GM12872 (cell line): Measurements from ENCODE around the gene SLC25A26.

Source experiments
- CTCF ChIP-seq: IDR thresholded peaks from 3 replicates; pipeline ENCODE4 v1.5.1; 2011; ENCODE audit warnings: low read depth, mild to moderate bottlenecking, low read length, moderate library complexity; ENCODE audit not compliant: insufficient read depth

The SLC25A26 gene

DNA sequence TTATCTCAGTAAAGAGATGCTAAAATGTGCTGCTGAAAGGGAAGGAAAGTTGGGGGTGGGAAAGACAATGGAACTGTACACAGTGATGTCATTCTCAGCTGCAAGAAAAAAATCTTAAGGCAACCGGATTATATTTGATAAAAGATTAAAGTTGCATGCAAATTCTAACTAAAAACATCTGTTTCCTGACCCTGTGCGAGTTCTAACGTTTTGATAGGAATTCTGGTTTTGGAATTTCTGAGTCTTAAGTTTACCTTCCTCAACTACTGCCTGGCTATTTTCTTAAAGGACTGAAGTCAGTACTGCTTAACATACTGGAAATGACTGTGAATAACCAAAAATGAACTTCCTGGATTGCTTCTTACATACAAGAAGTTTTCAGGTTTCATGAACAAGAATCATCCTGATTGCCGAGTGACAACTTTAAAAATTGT lies 115.5 kb downstream of the SLC25A26 start:
- TF ChIP-seq CTCF, result no peak

- TF ChIP-seq CTCF, result no peak
These were observed 118.1 kb downstream of the SLC25A26 start for GRCh38 chr3:66338927-66339326.

- TF ChIP-seq CTCF, result no peak
These were observed 122.0 kb downstream of the SLC25A26 start for GRCh38 chr3:66342717-66343356.

GRCh38 chr3:66344391-66344811 lies 123.6 kb downstream of the SLC25A26 start:
- TF ChIP-seq CTCF, result no peak

GRCh38 chr3:66344848-66345578 lies 124.2 kb downstream of the SLC25A26 start:
- TF ChIP-seq CTCF, result no peak

- no peak for TF ChIP-seq CTCF
These were observed 127.9 kb downstream of the SLC25A26 start for GRCh38 chr3:66348704-66349103.

DNA sequence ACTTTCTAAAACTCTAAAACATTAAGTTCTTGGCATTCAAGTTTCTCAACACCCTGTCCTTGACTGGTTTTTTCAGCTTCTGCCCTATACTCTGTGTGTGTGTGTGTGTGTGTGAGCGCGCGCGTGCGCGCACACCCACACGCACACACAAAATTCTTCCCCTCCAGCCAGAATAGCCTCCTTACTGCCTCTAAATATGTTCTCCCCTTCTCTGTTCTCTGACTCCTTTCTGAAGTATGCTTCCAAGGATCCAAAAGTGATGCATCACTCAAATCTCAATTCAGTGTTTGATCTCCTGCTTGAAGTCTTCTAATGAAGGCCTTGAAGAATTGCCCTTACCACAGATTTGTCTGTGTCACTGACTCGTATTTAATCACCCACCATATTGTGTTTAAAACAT lies 129.8 kb downstream of the SLC25A26 start:
- TF ChIP-seq CTCF, result no peak
